ENCODE data around the gene GNAI1. TPM values are rescaled to one million over a fixed set of nuclear protein-coding genes. Genes with fewer than 3 reads are reported as not detected.

Gene GNAI1
- total RNA-seq, 2 donors from 2014 or later: 11.1 to 30.9 TPM

DNA sequence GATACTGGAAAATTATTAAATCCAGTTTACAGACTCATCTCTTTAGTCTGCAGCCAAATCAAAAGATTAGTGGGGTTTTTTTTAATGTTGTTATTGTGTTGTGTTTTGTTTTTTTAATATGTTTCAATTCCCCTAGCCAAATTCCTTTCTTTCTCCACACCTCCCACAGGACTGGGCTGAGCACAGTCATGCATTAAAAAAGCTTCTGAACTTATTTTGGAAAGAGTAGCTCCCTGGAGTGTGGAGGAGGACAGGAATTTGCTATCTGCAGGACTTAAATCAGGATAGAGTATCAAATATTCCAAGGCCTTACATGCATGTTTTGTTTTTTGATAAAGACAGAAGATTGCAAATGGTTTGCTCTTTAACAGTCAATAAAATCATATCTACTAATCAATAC is 90.7 kb downstream of the GNAI1 start:
- Histone ChIP-seq H3K27ac (no peak overlapping the region), H3K27me3 (replicated peaks; ENCODE audit: insufficient read depth) (no peaks in the 10 kb centered on the region), H3K4me1 (ENCODE audit: control insufficient read depth in 1 of 2, low read depth in 2 of 2) (no peaks in the 10 kb centered on the region), H3K9me3 (no peaks in the 10 kb centered on the region), H3K36me3 (no peaks in the 10 kb centered on the region), H3K4me3 (no peak overlapping the region)
- TF ChIP-seq, protein P1, sequence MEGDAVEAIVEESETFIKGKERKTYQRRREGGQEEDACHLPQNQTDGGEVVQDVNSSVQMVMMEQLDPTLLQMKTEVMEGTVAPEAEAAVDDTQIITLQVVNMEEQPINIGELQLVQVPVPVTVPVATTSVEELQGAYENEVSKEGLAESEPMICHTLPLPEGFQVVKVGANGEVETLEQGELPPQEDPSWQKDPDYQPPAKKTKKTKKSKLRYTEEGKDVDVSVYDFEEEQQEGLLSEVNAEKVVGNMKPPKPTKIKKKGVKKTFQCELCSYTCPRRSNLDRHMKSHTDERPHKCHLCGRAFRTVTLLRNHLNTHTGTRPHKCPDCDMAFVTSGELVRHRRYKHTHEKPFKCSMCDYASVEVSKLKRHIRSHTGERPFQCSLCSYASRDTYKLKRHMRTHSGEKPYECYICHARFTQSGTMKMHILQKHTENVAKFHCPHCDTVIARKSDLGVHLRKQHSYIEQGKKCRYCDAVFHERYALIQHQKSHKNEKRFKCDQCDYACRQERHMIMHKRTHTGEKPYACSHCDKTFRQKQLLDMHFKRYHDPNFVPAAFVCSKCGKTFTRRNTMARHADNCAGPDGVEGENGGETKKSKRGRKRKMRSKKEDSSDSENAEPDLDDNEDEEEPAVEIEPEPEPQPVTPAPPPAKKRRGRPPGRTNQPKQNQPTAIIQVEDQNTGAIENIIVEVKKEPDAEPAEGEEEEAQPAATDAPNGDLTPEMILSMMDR (IDR thresholded peaks at IDR 0.05): no peak
- ATAC-seq (ENCODE audit: insufficient number of reproducible peaks, low FRiP score, low read depth): no peak
- DNase-seq (ENCODE audit: low spot score): no peak

DNA sequence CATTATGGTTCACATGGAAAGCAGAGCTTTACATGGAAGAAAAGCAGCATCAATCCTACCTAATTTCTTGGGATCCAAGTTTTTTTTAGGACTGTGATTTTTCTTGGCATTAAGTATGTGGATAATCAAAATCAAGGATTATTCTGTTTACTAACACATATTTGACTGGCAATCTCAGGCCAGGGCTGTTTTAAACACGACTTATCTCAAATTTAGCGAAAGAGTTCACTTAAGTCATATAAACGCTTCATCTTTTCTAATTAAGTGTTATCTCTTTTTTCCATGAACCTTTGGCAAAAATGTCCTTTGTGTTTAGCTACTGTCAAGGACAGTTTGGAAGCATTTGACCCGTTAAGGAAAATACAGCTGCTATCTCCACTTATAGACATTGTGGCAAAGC is 92.0 kb downstream of the GNAI1 start:
- no peak overlapping the region for H3K4me3 ChIP-seq
- ATAC-seq (ENCODE audit: insufficient number of reproducible peaks, low FRiP score, low read depth): no peak
- TF ChIP-seq, protein P1 (IDR thresholded peaks at IDR 0.05): no peak
- no peaks in the 10 kb centered on the region for H3K36me3 ChIP-seq
- H3K4me1 ChIP-seq (ENCODE audit: control insufficient read depth in 1 of 2, low read depth in 2 of 2): no peaks in the 10 kb centered on the region
- DNase-seq (ENCODE audit: low spot score): no peak
- no peaks in the 10 kb centered on the region for H3K27me3 ChIP-seq (replicated peaks; ENCODE audit: insufficient read depth)
- H3K27ac ChIP-seq: no peak overlapping the region
- H3K9me3 ChIP-seq: no peaks in the 10 kb centered on the region

DNA sequence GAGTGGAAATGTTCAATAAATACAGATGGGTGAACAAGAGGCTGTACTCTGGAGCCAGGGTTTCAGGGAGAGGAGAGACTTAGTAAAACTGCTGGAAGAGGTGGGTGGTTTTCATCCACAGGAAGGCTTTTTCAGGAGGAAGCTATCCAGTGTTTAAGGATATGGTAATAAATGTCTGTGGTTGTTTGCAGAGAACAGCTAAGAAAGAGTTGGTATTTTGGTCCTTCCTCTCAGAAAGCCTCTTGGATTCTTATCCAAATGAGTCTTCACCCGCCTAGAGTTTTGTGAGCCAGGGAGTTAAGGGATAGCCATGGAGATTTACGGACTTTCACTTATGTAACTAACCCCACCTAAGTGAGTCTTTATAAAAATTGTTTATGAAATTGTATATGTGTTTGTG is 95.7 kb downstream of the GNAI1 start:
- DNase-seq (ENCODE audit: low spot score): no peak
- no peak for ATAC-seq (ENCODE audit: insufficient number of reproducible peaks, low FRiP score, low read depth)
- no peaks in the 10 kb centered on the region for H3K36me3 ChIP-seq

DNA sequence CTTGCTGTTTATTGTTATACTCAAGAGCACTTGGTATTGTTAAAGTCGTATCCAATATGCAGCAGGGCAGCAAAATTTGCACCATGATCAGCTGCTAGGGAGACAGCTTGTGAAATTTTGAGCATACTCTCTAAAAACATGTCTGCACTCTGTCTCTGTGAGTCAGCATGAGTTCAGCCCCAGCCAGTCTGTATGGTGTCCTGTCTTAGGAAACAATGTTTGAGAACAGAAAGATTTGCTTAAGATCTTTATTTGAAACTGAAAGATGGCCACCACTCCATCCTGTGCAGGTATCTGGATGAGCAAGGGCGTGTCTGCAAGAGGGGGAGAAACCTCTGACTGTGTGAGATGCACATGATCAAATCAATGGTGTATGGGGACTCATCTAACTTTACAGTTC is 97.1 kb downstream of the GNAI1 start:
- TF ChIP-seq, protein P1 (IDR thresholded peaks at IDR 0.05): no peak
- no peaks in the 10 kb centered on the region for H3K27me3 ChIP-seq (replicated peaks; ENCODE audit: insufficient read depth)
- no peak overlapping the region for H3K27ac ChIP-seq
- H3K9me3 ChIP-seq: no peaks in the 10 kb centered on the region
- H3K4me3 ChIP-seq: no peak overlapping the region
- no peaks in the 10 kb centered on the region for H3K4me1 ChIP-seq (ENCODE audit: control insufficient read depth in 1 of 2, low read depth in 2 of 2)
- no peak for ATAC-seq (ENCODE audit: insufficient number of reproducible peaks, low FRiP score, low read depth)
- H3K36me3 ChIP-seq: no peaks in the 10 kb centered on the region
- DNase-seq (ENCODE audit: low spot score): no peak

More for the DNA sequence above, 95.7 kb downstream of the GNAI1 start:
- H3K4me3 ChIP-seq: no peak overlapping the region
- H3K27ac ChIP-seq: no peak overlapping the region
- H3K27me3 ChIP-seq (replicated peaks; ENCODE audit: insufficient read depth): no peaks in the 10 kb centered on the region
- H3K4me1 ChIP-seq (ENCODE audit: control insufficient read depth in 1 of 2, low read depth in 2 of 2): no peaks in the 10 kb centered on the region
- TF ChIP-seq, protein P1 (IDR thresholded peaks at IDR 0.05): no peak
- H3K9me3 ChIP-seq: no peaks in the 10 kb centered on the region

DNA sequence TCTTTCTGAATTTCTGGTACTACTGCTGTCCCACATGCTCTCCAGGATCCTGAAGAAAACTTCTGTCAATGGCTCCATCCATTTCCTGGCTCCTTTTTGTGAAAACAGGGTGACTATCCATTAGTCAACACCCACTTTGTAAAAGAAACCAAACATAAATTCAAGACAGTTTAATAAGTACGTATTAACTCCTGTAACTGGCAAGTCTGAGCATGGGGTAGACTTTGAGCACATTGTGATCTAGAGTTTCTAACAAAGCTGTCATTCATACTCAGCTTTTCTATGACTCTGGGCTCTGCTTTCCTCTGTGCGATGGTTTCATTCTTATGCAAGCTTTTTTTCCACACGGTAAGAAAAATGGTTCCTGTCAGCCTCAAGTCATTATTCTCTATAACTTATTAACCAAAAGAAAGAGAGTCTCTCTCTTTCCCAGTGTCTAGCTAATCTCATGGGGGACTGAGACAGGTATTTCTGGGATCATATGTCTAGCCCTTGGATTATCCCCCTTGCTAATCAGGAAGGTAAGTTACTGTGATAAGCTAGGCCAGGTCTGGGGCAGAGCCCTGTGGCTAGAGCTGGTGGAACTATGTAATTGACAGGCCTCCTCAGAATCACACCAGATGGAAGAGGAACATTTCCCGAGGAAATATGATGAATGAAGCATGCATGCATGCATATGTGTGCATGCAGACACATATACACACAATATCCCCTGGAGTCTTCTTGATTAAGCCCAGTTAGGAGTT is 98.5 kb downstream of the GNAI1 start:
- DNase-seq (ENCODE audit: low spot score): no peak
- ATAC-seq (ENCODE audit: insufficient number of reproducible peaks, low FRiP score, low read depth): no peak
- H3K36me3 ChIP-seq: no peaks in the 10 kb centered on the region
- no peaks in the 10 kb centered on the region for H3K9me3 ChIP-seq
- H3K27ac ChIP-seq: no peak overlapping the region
- no peak overlapping the region for H3K4me3 ChIP-seq
- no peaks in the 10 kb centered on the region for H3K27me3 ChIP-seq (replicated peaks; ENCODE audit: insufficient read depth)
- TF ChIP-seq, protein P1 (IDR thresholded peaks at IDR 0.05): no peak
- H3K4me1 ChIP-seq (ENCODE audit: control insufficient read depth in 1 of 2, low read depth in 2 of 2): no peaks in the 10 kb centered on the region
